HTR-8/SVneo (cell line): ENCODE measurements around the gene GBA3.

Experiments
- DNase-seq: peaks from one replicate; pipeline ENCODE4 v3.0.0; 2011; ENCODE audit warnings: low spot score, mixed read lengths; ENCODE audit not compliant: insufficient read length
- FAIRE-seq: peaks from 2 replicates; lab custom pipeline; 2011; peaks lifted over from hg19 to GRCh38; lab: Jason Lieb, UNC

GBA3 gene

DNA sequence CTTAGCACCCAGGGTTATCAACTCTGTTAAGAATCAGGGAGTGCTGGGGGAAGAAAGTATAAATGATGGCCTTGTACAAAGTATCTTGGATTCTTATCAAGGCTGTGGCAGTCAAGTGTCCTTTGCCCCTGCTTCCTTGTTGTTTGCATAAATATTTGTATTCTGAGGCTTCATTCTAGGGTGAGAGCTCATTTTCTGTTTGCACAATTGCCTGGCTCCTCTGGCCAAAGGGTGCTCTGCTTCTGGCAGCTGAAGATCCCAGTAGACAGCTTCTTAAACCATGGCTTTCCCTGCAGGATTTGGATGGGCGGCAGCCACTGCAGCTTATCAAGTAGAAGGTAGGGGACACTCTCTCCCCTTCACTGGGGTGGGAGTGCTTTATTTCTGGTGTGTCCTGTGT lies at the start of gene GBA3:
GBA3 (plus strand) TSS at position 202 of the 400 bp plus-strand sequence.
- FAIRE-seq (no peak), DNase-seq (no peak)

- no peak for DNase-seq
- FAIRE-seq = no peak
Observed at GRCh38 chr4:22643952-22644351, 48.8 kb upstream of the GBA3 start.

DNA sequence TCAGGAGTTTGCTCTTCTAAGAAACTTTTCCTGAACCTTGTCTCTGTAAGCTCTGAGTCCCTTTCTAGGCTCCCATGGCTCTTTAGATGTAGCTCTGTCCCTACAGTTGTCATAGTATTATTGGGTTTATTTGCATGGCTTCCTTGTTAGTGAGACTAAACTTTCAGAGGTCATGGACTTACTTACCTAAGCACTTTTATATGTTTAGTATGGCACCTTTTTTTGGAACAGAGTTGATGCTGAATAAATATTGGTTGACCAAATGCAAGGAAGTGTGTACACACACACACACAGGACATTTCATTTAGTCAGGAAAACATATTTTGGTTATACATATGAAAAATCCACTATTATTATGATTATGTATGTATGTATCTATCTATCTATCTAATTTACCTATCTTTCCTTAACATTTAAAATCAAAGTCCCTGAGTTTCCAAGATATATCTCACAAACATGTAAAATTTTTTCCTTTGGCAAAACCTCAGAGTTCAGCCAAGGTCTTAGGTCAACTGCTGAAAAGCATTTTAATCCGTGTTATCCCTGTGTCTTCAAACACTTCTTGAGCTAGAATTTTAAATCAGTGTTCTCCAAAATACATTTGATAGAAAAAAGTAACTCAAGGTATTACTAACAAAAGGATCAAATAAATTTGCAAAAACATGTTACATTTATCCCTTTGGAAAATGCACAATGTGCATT lies 47.1 kb upstream of the GBA3 start:
- no peak for DNase-seq
- FAIRE-seq = no peak

DNA sequence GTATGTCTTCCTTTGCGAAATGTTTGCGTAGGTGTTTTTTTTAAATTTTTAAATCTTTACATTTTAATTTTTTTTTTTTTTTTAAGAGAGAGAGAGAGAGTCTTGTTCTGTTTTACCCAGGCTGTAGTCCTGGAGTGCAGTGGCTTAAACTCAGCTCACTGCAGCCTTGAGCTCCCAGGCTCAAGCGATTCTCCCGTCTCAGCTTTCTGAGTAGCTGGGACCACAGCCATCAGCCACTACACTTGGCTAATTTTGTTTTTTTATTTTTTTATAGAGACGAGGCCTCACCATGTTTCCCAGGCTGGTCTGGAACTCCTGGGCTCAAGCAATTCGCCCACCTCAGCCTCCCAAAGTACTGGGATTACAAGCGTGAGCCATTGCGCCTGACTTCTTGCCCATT lies 43.7 kb upstream of the GBA3 start:
- FAIRE-seq (no peak), DNase-seq (no peak)

- DNase-seq = no peak
- FAIRE-seq = no peak
Observed at GRCh38 chr4:22650771-22651170, 42.0 kb upstream of the GBA3 start.

GRCh38 chr4:22653752-22654151 lies 39.0 kb upstream of the GBA3 start:
- FAIRE-seq (no peak), DNase-seq (no peak)

DNA sequence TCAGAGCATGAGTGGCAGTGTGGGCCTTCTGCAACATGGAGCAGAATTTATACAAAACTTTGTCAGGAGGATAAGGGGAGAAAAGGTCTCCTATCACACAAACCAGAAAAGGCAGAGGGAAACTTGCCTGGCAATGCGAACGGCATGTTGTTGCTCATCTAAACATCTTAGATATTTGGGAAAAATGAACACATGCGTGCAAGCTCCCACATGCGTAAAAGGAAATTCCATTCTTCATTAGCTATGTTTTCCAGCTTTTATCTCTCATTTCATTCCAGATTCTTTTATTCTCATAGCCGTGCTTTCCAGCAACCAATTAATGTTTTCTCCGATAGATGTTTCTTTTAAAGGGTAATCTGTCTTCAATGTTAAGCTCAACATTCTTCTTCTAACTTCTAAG lies 31.3 kb upstream of the GBA3 start:
- FAIRE-seq = no peak
- no peak for DNase-seq

GRCh38 chr4:22667332-22667940 lies 25.3 kb upstream of the GBA3 start:
- FAIRE-seq (no peak), DNase-seq (no peak)

- no peak for FAIRE-seq
- DNase-seq = no peak
Observed at GRCh38 chr4:22668301-22668700, 24.4 kb upstream of the GBA3 start.

- no peak for FAIRE-seq
- DNase-seq = no peak
Observed at GRCh38 chr4:22668702-22669101, 24.0 kb upstream of the GBA3 start.

- DNase-seq (no peak), FAIRE-seq (no peak)
Observed at GRCh38 chr4:22670956-22671355, 21.8 kb upstream of the GBA3 start.

DNA sequence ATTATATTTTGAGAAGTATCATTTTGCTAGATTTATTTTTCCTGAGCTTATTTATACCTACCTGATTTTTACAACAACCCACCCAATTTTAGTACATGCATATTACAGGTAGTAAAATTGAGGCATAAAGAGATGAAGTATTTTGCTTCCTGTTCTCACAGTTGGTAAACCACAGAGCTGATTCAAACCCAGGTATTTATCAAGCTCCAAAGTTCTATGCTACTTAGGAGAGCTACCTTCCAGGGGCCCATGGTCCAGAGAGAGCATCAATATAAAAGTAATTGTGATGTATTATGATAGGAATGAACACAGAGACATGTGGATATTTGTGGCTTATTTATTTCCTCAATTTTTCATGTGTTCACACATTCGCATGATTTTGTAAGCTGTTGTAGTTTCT lies 20.2 kb upstream of the GBA3 start:
- FAIRE-seq (no peak), DNase-seq (no peak)

GRCh38 chr4:22672944-22673343 lies 19.8 kb upstream of the GBA3 start:
- DNase-seq = no peak
- FAIRE-seq = no peak

DNA sequence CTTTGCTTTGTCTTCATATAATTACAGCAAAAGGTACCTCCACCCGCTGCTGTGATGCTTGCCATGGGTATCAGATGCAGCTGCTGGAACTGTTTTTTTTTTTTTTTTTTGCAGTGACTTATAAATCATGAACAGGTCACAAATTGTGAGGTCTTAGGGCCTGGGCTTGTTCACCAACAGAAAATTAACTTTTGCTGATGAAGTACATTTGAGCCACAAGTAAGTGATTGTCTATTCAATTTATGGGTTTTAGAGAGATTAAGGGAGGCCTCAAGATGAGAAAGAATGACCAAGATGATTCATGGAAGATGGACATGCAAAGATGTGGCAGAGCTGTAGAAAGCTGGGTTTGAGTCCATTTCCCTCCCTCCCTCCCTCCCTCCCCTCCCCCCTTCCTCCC lies 18.0 kb upstream of the GBA3 start:
- FAIRE-seq = no peak
- no peak for DNase-seq

DNA sequence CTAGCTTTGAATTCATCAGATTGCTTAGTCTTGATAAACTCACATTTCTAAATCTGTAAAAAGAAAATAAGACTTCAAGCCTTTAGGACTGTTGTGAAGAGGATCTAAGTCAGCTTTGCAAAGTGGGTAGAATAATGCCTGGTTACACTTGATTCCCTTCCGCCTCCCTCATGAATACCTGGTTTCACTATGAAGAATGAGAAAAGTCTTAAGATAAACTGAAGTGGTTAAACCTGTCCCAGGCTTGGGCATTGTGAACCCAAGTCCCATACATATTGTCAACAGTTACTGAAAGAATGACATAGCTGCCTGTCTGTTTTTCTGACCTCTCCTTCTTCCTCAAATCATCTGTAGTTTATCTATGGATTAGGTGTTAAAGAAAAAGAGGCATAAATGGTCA lies 16.7 kb upstream of the GBA3 start:
- no peak for FAIRE-seq
- DNase-seq = no peak

DNA sequence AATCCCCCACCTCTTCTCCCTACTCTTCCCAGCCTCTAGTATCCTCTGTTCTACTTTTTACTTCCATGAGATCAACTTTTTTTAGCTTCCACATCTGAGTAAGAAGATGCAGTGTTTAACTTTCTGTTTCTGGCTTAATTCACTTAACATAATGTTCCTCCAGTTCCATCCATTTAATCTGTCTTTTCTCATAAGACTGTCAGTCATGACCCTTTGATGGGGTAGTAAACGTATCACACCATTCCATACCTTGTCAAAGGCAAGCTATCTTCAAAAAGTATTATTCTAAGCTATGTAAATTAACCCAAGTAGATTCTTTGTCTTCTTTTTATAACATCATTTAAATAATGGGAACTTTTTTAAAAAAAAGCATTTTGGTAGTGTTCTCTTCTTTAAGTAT lies 15.0 kb upstream of the GBA3 start:
- FAIRE-seq (no peak), DNase-seq (no peak)

DNA sequence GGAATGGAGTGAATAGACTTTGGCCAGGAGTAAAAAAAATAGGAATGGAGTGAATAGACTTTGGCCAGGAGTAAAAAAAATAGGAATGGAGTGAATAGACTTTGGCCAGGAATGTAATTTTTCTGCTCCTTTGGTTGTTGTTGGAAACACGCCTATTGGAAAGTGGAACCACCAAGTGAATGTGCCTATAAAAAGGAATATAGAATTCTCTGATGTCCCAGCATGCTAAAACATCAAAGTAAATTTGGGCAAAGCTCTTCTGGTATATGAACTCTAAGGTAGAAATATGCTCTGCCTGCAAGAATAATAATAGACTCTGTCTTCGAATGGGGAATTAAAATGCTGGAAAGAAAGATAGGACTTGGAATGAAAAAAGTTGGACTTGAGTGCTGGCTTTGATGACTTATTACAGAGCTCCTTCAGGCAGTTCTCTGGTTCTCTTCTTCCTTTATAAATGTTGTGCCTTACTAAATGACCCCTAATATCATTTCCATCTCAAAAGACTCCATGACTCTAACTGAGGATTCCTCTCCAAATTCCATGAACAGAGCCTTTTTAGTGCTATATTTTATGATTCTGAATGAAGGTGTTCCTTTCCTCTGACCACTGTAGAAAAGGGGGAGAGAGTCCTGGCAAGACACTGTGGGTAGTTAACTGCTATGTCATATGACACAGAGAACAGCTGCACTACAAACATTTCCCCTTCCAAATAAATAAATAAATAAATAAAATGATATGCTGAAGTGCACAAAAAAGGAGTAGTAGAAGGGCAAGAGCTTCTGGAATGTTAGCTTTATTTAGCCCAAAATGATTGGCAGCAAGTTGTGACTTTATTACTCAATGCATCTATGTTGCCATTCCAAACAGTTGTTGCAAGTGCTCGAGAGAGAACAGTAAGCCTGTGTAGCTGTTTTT lies 13.5 kb upstream of the GBA3 start:
- DNase-seq (no peak), FAIRE-seq (no peak)

GRCh38 chr4:22680065-22680642 lies 12.6 kb upstream of the GBA3 start:
- FAIRE-seq (no peak), DNase-seq (no peak)

- FAIRE-seq (no peak), DNase-seq (no peak)
Observed at GRCh38 chr4:22683726-22684125, 9.0 kb upstream of the GBA3 start.

GRCh38 chr4:22686141-22686540 lies 6.6 kb upstream of the GBA3 start:
- FAIRE-seq (no peak), DNase-seq (no peak)

GRCh38 chr4:22688236-22688635 lies 4.5 kb upstream of the GBA3 start:
- no peak for FAIRE-seq
- DNase-seq = no peak
